Suppressor macrophage treated with lipopolysaccharide for 4 hours (primary cell): ENCODE data around the gene GPR183.

Experiments
- DNase-seq: peaks from one replicate; pipeline ENCODE4 v3.0.0-alpha.2; 2020

The GPR183 gene

GRCh38 chr13:99339230-99339721 is 32.1 kb upstream of the GPR183 start:
- DNase-seq, result no peak

- no peak for DNase-seq
Observed at GRCh38 chr13:99335603-99336002, 28.4 kb upstream of the GPR183 start.

DNA sequence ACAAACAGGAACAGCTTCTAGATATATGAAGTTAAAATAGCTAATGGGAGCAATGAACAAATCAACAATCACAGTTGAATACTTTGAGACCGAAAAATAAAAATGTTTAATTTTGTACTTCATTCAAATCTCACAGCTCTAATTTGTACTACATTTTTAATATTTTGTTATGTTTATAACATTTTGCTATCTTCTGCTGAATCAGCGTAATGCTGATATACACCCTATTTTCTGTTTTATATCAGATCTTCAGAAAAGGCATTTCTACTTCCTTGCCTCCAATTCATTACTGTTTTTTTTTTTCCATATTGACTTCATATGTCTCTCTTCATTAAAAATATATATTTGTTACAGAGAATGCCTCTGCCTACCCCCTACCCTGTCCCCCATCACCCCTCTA is 27.9 kb upstream of the GPR183 start:
- DNase-seq, result no peak

DNA sequence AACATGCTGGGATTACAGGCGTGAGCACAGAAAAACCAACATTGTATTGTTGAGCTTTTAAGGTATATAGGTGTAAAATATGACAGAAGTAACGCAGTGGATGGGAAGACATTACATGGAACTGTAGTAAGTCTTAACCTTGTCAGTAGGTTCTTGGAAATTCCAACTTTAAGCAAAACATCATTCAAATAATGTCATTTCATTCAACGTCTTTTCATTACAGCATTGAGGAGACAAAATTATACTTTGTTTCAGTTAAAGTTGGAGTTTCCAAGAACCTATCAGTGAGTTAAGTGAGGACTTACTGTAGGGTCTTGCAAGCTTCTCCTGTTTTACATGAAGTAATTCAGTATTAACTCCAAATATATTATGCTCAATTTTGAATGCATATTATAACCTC is 27.0 kb upstream of the GPR183 start:
- no peak for DNase-seq

DNA sequence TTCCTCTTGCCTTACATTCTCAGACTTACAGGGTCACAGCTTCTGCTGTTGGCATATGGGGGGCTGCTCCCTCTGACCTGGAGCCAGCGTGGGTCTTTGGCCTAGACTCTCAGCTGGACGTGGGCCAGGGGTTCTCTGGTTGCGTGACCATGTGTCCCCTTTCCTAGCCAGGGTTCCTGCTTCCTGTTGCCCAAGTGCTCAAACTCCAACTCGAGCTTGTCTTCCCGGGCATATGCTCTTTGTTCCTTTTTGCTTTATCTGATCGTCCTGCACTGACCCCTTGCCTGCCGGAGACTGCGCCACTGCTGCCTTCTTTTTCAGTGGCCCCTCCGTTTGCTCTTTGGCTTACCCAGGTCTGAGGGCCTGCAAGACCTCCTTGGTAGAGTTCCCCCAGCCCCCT is 25.3 kb upstream of the GPR183 start:
- DNase-seq, result no peak

DNA sequence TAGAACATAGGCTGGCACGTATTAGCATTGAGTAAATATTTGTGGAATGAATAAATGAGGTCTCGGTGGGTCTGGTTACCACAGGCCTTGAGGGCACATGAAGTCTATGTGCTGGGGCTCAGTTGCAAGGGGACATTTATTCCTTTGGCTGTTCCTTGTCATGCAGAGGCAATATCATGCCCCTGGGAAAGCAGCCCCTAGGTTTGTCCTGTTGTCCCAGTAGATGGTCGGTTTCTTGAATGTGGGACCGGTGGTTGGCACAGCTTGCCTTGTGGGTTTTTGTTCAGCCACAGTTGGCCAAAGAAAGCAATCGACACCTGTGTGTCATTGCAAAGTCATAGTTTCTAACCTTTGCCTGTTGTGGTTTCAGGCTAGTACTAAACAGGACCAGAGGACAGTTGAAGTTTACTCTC is 24.7 kb upstream of the GPR183 start:
- no peak for DNase-seq

GRCh38 chr13:99330942-99331341 is 23.7 kb upstream of the GPR183 start:
- DNase-seq, result no peak

DNA sequence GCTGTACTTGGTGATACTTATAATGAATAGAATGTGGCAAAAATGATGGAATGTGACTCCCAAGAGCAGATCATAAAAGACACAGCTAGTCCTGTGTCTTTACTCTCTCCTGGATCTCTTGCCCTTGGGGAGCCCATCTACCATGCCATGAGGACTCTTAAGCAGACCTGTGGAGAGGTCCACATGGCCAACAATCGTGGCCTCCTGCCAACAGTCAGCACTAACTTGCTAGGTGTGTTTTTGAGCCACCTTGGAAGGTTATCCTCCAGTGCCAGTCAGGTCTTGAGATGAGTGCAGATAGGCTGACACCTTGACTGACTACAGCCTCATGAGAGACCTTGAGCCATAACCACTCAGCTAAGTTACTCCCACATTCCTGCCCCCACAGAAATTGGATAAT is 22.3 kb upstream of the GPR183 start:
- no peak for DNase-seq

DNA sequence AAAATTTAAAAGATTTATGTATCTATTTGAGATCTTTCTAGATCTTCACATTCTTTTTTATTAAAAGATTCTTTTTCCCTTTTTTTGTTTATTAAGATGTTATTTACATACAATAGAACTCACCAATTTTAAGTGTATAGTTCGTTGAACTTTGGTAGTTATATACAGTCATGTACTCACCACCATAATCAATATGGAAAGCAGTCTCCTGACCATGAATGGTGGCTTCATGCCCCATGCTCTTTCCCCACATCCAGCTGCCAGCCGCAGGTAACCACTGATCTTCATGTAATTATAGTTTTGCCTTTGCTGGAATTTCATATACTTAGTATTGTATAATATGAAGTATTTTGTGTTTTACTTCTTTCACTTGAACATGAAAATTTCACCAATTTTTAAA is 20.6 kb upstream of the GPR183 start:
- no peak for DNase-seq

DNA sequence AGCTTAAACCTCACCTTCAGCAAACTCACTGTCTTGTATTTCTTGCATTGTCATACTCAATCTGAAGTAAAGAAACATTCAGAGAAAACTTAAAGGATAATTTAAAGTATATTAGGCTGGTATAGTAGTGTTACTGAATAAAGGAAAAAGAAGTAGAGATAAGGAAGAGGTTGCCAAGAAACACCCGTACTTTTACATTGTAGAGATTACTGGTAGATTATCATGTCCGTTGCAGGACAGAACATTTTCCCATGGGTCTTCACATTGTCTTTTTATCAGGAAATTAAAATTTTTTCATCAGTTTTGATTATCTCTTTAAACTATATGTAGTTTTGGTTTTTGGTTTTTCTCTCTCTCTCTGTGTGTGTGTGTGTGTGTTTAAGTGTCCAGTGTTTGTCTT is 19.9 kb upstream of the GPR183 start:
- DNase-seq, result no peak

- DNase-seq, result no peak
Observed at GRCh38 chr13:99326012-99326411, 18.8 kb upstream of the GPR183 start.

- peak; percentile 23 for DNase-seq
Observed at GRCh38 chr13:99323488-99323887, 16.3 kb upstream of the GPR183 start.

GRCh38 chr13:99322297-99323103 is 15.3 kb upstream of the GPR183 start:
- peak; percentile 89 for DNase-seq

DNA sequence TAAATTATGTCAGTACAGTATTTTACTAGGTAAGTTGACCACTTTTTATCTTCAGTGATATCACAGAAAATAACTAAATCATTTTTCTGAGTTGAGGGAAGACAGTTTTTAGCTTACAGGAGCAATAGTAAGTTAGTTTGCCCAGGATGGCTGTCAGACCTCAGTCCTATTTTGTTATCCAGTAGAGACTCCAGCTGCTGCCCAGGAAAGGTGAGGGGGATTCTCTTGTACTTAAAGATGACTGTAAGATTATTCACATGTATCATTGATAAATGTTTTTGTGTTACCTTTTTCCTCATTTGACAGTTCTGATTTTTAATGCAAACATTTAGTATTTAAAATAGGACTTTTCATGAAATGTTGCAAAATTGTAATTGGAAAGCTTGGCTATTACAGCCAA is 14.5 kb upstream of the GPR183 start:
- no peak for DNase-seq

- DNase-seq, result peak; percentile 83
Observed at GRCh38 chr13:99320693-99321481, 13.7 kb upstream of the GPR183 start.

GRCh38 chr13:99316657-99317256 is 9.6 kb upstream of the GPR183 start:
- no peak for DNase-seq

GRCh38 chr13:99316224-99316623 is 9.0 kb upstream of the GPR183 start:
- no peak for DNase-seq

- DNase-seq, result no peak
Observed at GRCh38 chr13:99315186-99315585, 8.0 kb upstream of the GPR183 start.

- DNase-seq, result peak; percentile 68
Observed at GRCh38 chr13:99314640-99315176, 7.5 kb upstream of the GPR183 start.

DNA sequence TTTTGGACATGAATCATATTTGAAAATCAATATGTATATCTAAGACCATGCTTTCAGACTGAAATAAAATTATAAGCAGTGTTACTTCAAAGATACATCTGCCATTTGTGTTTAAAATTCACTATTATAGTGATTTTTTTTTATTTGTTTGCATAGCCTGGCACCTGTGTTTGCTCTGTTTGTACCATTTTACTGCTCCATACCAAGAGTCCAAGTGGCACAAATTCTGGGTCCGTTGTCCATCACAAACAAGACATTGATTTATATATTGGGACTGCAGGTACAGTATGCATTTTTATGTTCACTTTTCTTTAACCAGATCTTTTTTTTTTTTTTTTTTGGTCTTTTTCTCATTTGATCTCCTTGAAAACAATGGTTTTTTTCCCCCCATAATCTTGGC is 6.7 kb upstream of the GPR183 start:
- no peak for DNase-seq

- no peak for DNase-seq
Observed at GRCh38 chr13:99313501-99313900, 6.3 kb upstream of the GPR183 start.

- DNase-seq, result peak; percentile 99
Observed at GRCh38 chr13:99312493-99312883, 5.3 kb upstream of the GPR183 start.

GRCh38 chr13:99311748-99312492 is 4.7 kb upstream of the GPR183 start:
- DNase-seq, result peak; percentile 61
